OCI-LY7 (cell line): ENCODE results near the gene DCHS1. TPM values are rescaled to one million over a fixed set of nuclear protein-coding genes. Genes with fewer than 3 reads are reported as not detected.
"Not testable (repeated sequence)": the region's sequence is repeated elsewhere in the genome, so short reads cannot be mapped to it uniquely, and the experiment has no call there.

Source experiments
- BruUV-seq: library from RNA; stranded (reverse); fragments of 400-500 nt; replicated peaks from 2 replicates; lab custom pipeline; 2021; lab: Mats Ljungman, UMichigan
- CTCF ChIA-PET: fragments of 300-600 bp; sonication (Branson Sonifier 250); formaldehyde crosslinking; loops from one replicate; lab custom pipeline; 2022; ENCODE audit warnings: antibody characterized with exemption; ENCODE audit not compliant: unreplicated experiment; lab: Charles Lee
- POLR2A ChIA-PET: fragments of 300-600 bp; sonication (Branson Sonifier 250); formaldehyde crosslinking; loops from one replicate; lab custom pipeline; 2022; ENCODE audit warnings: antibody characterized with exemption; lab: Charles Lee
- DNase-seq: peaks from one replicate; pipeline ENCODE4 v3.0.0-alpha.2; 2015; ENCODE audit warnings: low spot score
- H2AFZ ChIP-seq: fragments of 200-600 bp; sonication (generic), shearing (Covaris generic); 2 replicates; pipeline ENCODE4 v1.6.1; 2014; ENCODE audit warnings: mild to moderate bottlenecking, antibody characterized with exemption, low read length, moderate library complexity
- H3K27ac ChIP-seq: fragments of 200-600 bp; sonication (generic); 2 replicates; pipeline ENCODE4 v1.5.1; 2014; ENCODE audit warnings: mixed run types, low read depth, mild to moderate bottlenecking, moderate library complexity, low read length, inconsistent platforms; ENCODE audit not compliant: poor library complexity, severe bottlenecking
- H3K36me3 ChIP-seq: fragments of 200-600 bp; sonication (generic); 2 replicates; pipeline ENCODE4 v1.6.1; 2014; ENCODE audit warnings: mild to moderate bottlenecking, antibody characterized with exemption, low read length, moderate library complexity, mixed read lengths; ENCODE audit not compliant: insufficient read depth
- H3K4me1 ChIP-seq: fragments of 200-600 bp; sonication (generic); 2 replicates; pipeline ENCODE4 v1.5.1; 2014; ENCODE audit warnings: mild to moderate bottlenecking, low read length; ENCODE audit not compliant: insufficient read depth, poor library complexity, severe bottlenecking
- H3K4me2 ChIP-seq: fragments of 200-600 bp; sonication (generic); 2 replicates; pipeline ENCODE4 v1.6.1; 2014; ENCODE audit warnings: mild to moderate bottlenecking, low read length
- H3K4me3 ChIP-seq: fragments of 200-600 bp; sonication (generic); 2 replicates; pipeline ENCODE4 v1.5.1; 2014; ENCODE audit warnings: mild to moderate bottlenecking, low read depth, low read length; ENCODE audit not compliant: poor library complexity, severe bottlenecking
- H3K79me2 ChIP-seq: fragments of 200-600 bp; sonication (generic); 2 replicates; pipeline ENCODE4 v1.6.1; 2016; ENCODE audit warnings: low read depth, mild to moderate bottlenecking, low read length, moderate library complexity, mixed read lengths; ENCODE audit not compliant: insufficient read depth
- H3K9me2 ChIP-seq: fragments of 200-600 bp; sonication (generic); 2 replicates; pipeline ENCODE4 v1.6.1; 2016; ENCODE audit warnings: mild to moderate bottlenecking, low read length, mixed read lengths; ENCODE audit not compliant: insufficient read depth
- H3K9me3 ChIP-seq: fragments of 200-600 bp; sonication (generic); 2 replicates; pipeline ENCODE4 v1.6.1; 2014; ENCODE audit warnings: mild to moderate bottlenecking, mixed run types, low read length, mixed read lengths
- H4K20me1 ChIP-seq: fragments of 200-600 bp; sonication (generic); 2 replicates; pipeline ENCODE4 v1.6.1; 2014; ENCODE audit warnings: mild to moderate bottlenecking, antibody characterized with exemption, low read length, moderate library complexity, mixed read lengths; ENCODE audit not compliant: insufficient read depth
- EZH2phosphoT487 ChIP-seq: fragments of 200-600 bp; sonication (generic); IDR thresholded peaks from 2 replicates; pipeline ENCODE4 v1.6.1; 2018; ENCODE audit warnings: low read depth, borderline replicate concordance, mild to moderate bottlenecking, mixed run types, antibody characterized with exemption, low read length, moderate library complexity, mixed read lengths
- intact Hi-C: fragments of 100-400 bp; cut with micrococcal nuclease; formaldehyde crosslinking; loops from one replicate; pipeline ENCODE4 v1.10.0; 2022; ENCODE audit not compliant: unreplicated experiment
- total RNA-seq, 2 experiments: library from RNA; depleted of rRNA in 1 of 2; stranded (reverse); fragments of >200 nt in 1 of 2; shearing (Covaris generic) in 1 of 2; gene quantifications; 2 replicates each; pipeline ENCODE4 v1.2.3, GENCODE V29; 2014 to 2022
- TF ChIP-seq, protein P1 (sequence below): fragments of 200-600 bp; sonication (generic); conservative IDR thresholded peaks from 2 replicates; pipeline ENCODE4 v1.5.1; 2014; ENCODE audit warnings: mild to moderate bottlenecking, antibody characterized with exemption, low read length, moderate library complexity, mixed read lengths

The DCHS1 gene
- total RNA-seq, 2 experiments from 2014 or later, result 0.67 to 1.1 TPM

DNA sequence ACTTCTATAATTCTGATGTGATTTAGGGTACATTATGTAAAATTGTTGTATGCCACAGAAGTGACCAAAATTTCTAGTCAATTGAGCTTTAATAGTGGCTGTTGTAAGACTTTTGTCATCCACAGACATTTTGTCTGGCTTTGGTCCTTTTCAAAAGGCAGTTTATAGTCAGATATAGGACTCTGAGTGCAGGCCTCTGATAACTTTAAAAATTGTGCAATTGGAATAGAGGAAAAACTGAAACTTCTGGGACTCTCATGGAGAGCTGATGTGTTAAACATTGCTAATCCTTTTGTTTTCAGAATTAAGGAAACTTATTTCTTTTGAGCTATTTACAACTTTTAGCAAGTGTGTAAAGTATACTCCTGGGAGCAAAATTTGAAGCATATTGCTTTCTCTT, 36.5 kb upstream of the DCHS1 start:
- intact Hi-C loops, result no loop called here
- no peak overlapping the region for H2AFZ ChIP-seq
- H3K4me2 ChIP-seq, result no peak overlapping the region
- H3K9me3 ChIP-seq, result no peaks in the 10 kb centered on the region
- no peak overlapping the region for H3K27ac ChIP-seq
- H3K36me3 ChIP-seq, result no peaks in the 10 kb centered on the region
- no peak for DNase-seq
- no peaks in the 10 kb centered on the region for H3K9me2 ChIP-seq
- BruUV-seq, result no TSS peak
- CTCF ChIA-PET, result no interaction called here
- TF ChIP-seq EZH2phosphoT487, result no peak
- TF ChIP-seq, protein P1, sequence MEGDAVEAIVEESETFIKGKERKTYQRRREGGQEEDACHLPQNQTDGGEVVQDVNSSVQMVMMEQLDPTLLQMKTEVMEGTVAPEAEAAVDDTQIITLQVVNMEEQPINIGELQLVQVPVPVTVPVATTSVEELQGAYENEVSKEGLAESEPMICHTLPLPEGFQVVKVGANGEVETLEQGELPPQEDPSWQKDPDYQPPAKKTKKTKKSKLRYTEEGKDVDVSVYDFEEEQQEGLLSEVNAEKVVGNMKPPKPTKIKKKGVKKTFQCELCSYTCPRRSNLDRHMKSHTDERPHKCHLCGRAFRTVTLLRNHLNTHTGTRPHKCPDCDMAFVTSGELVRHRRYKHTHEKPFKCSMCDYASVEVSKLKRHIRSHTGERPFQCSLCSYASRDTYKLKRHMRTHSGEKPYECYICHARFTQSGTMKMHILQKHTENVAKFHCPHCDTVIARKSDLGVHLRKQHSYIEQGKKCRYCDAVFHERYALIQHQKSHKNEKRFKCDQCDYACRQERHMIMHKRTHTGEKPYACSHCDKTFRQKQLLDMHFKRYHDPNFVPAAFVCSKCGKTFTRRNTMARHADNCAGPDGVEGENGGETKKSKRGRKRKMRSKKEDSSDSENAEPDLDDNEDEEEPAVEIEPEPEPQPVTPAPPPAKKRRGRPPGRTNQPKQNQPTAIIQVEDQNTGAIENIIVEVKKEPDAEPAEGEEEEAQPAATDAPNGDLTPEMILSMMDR, result no peak
- no peaks in the 10 kb centered on the region for H4K20me1 ChIP-seq
- H3K4me1 ChIP-seq, result no peaks in the 10 kb centered on the region
- H3K4me3 ChIP-seq, result no peak overlapping the region
- POLR2A ChIA-PET, result interaction anchor here (1.3 kb wide), 1 partner anchor 73 kb away, joined by 3 read pairs; the partner anchor contains the start of gene TPP1
- H3K79me2 ChIP-seq, result no peaks in the 10 kb centered on the region

DNA sequence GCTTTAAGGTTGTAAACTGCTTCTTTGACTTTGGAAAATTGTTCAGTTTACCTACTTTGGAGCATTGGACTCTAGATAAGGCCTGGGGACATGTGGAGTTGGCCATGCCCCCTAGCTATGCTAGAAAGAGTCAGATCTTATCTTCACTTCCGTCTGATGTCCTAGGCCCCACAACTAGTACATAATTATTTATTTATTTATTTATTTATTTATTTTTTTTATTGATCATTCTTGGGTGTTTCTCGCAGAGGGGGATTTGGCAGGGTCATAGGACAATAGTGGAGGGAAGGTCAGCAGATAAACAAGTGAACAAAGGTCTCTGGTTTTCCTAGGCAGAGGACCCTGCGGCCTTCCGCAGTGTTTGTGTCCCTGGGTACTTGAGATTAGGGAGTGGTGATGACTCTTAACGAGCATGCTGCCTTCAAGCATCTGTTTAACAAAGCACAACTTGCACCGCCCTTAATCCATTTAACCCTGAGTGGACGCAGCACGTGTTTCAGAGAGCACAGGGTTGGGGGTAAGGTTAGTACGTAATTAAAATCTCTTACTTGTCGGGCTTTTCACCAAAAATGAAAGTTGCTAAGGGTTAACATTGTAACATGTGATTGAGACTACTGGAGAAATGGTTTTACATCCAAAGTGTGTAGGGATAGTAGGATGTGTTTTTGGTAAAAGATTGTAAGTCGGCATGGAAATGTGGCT, 35.0 kb upstream of the DCHS1 start:
- POLR2A ChIA-PET, result interaction anchor here (0.9 kb wide), 1 partner anchor 16 kb away, joined by 3 read pairs; no protein-coding TSS in a partner anchor
- H3K4me3 ChIP-seq, H3K36me3 ChIP-seq, H4K20me1 ChIP-seq, H3K4me2 ChIP-seq, H3K4me1 ChIP-seq, H3K79me2 ChIP-seq, DNase-seq, H2AFZ ChIP-seq, BruUV-seq, H3K9me2 ChIP-seq, intact Hi-C loops, H3K27ac ChIP-seq, CTCF ChIA-PET, H3K9me3 ChIP-seq: not testable (repeated sequence)

DNA sequence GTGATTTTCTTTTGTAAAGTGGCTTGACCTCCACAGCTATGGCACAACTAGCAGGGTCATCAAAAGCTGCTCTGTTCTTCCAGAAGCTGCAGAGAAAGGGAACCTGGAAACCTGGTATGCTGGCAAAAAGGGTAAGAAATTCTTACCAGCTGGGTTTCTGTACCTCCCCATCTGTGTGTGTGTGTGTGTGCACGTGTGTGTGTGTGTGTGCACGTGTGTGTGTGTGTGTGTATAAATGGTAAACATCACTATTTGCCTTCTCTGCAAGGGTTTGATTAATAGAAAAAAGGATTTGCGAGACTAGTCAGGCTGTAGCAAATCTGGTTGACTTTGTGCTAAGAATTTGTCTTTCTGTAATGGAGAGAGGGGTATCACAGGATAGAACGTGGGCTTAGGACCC, 32.3 kb upstream of the DCHS1 start:
- TF ChIP-seq, protein P1, result no peak
- no peak for TF ChIP-seq EZH2phosphoT487
- no peak for DNase-seq
- CTCF ChIA-PET, result interaction anchor here (0.5 to 1.3 kb wide), 2 partner anchors 17 to 83 kb away, joined by 3 read pairs; no protein-coding TSS in a partner anchor
- BruUV-seq, result no TSS peak
- intact Hi-C loops, result loop anchor here (10.0 kb wide), 1 partner anchor 453 kb away; the partner anchor contains the start of genes CNGA4 and FHIP1B
- H3K36me3 ChIP-seq, result no peaks in the 10 kb centered on the region
- POLR2A ChIA-PET, result interaction anchor here (0.6 kb wide), 1 partner anchor 103 kb away, joined by 3 read pairs; no protein-coding TSS in a partner anchor
- H3K27ac ChIP-seq, result no peak overlapping the region
- H3K79me2 ChIP-seq, result peaks cover 2% of the 10 kb centered on the region
- no peak overlapping the region for H2AFZ ChIP-seq
- peaks cover 4% of the 10 kb centered on the region for H3K4me1 ChIP-seq
- no peak overlapping the region for H3K4me2 ChIP-seq
- H4K20me1 ChIP-seq, result no peaks in the 10 kb centered on the region
- H3K4me3 ChIP-seq, result no peak overlapping the region
- no peaks in the 10 kb centered on the region for H3K9me2 ChIP-seq
- no peaks in the 10 kb centered on the region for H3K9me3 ChIP-seq
